ENCODE results near the gene ADORA2A. TPM values are rescaled to one million over a fixed set of nuclear protein-coding genes. Genes with fewer than 3 reads are reported as not detected.
A peak's percentile ranks its signal among the peaks of the same experiment; 100 is the strongest.

The ADORA2A gene
- total and polyA plus RNA-seq, 2 of the 8 experiments (the other 6 are each of a cell fraction or from before 2014, with no cell fraction given) = 7.1 to 20.3 TPM

- ChIA-PET POLR2A (ENCODE audit: partially characterized antibody) (interaction anchor here (0.8 kb wide), 1 partner anchor 13 kb away, joined by 3 read pairs; no protein-coding TSS in a partner anchor), CTCF (ENCODE audit: partially characterized antibody) (interaction anchor here (0.6 to 10.8 kb wide), 8 partner anchors 11 to 90 kb away, joined by 3 to 114 read pairs (median 4); no protein-coding TSS in a partner anchor)
- H3K9me3 ChIP-seq (ENCODE audit: insufficient read depth in 2 of 2, low read depth in 1 of 2, low read length in 1 of 2) = no peaks in the 10 kb centered on the region
- FAIRE-seq (no peak), DNase-seq (ENCODE audit: low read depth in 1 of 2, low spot score in 2 of 2) (no peak)
- 91% methylated on average over 9 of the region's 9 CpGs; no CpG with 5 or more reads in 1 of the 2 experiments for WGBS, 2 experiments (ENCODE audit: extremely low coverage in 1 of 2, insufficient coverage in 1 of 2, insufficient read length in 1 of 2, insufficient replicate concordance in 2 of 2, low coverage in 1 of 2, low lambda C conversion rate in 2 of 2, missing lambda C conversion rate in 1 of 2)
- H3K79me2 ChIP-seq (ENCODE audit: control insufficient read depth in 1 of 2, insufficient read depth in 2 of 2, low read length in 2 of 2) = no peaks in the 10 kb centered on the region
- no peak overlapping the region for H4K5ac ChIP-seq (ENCODE audit: insufficient read length, low read depth, low read length)
- H2BK120ac ChIP-seq (replicated peaks; ENCODE audit: low read depth, low read length) = no peak overlapping the region
- no peaks in the 10 kb centered on the region for H4K20me1 ChIP-seq (replicated peaks in 1 of 2; ENCODE audit: control insufficient read depth in 1 of 2, insufficient read depth in 2 of 2, low read length in 2 of 2)
- H2BK20ac ChIP-seq (ENCODE audit: low read length) = no peak overlapping the region
- H3K4me3 ChIP-seq (ENCODE audit: extremely low read depth in 1 of 4, insufficient read depth in 2 of 4, low read depth in 3 of 4, low read length in 4 of 4) = no peak overlapping the region
- H3K4me2 ChIP-seq (ENCODE audit: insufficient read depth in 1 of 2, low read depth in 2 of 2, low read length in 2 of 2) = no peak overlapping the region
- no peak overlapping the region for H2BK15ac ChIP-seq (ENCODE audit: low read length)
- H3K4me1 ChIP-seq (replicated peaks in 1 of 4; ENCODE audit: control insufficient read depth in 3 of 4, insufficient read depth in 4 of 4, low read length in 3 of 4) = peaks cover 4 to 7% (median 6%) of the 10 kb centered on the region in 4 experiments; a peak in 6 of 7 replicates
- H3K23ac ChIP-seq (ENCODE audit: insufficient read length) = no peak overlapping the region
- H3K56ac ChIP-seq (replicated peaks; ENCODE audit: insufficient read length, low read depth, low read length) = no peak overlapping the region
- no peak overlapping the region for H2AK5ac ChIP-seq (ENCODE audit: low read depth, low read length)
- H4K91ac ChIP-seq (replicated peaks; ENCODE audit: insufficient read length, low read length) = no peak overlapping the region
- H3K23me2 ChIP-seq (ENCODE audit: low read depth, low read length) = no peaks in the 10 kb centered on the region
- H3K18ac ChIP-seq (ENCODE audit: extremely low read depth, low read length) = no peak overlapping the region
- H4K8ac ChIP-seq (ENCODE audit: extremely low read depth, insufficient read depth, low read length) = no peak overlapping the region; the same call in 1 of the 2 replicates
- H3K27me3 ChIP-seq (replicated peaks in 1 of 4; ENCODE audit: control insufficient read depth in 3 of 4, extremely low read depth in 1 of 4, insufficient read depth in 3 of 4, low read length in 3 of 4) = no peaks in the 10 kb centered on the region; a peak in 1 of 7 replicates
- no peaks in the 10 kb centered on the region for H3K36me3 ChIP-seq (ENCODE audit: control insufficient read depth in 2 of 4, insufficient read depth in 4 of 4, low read length in 3 of 4)
- H2BK12ac ChIP-seq (ENCODE audit: low read depth, low read length) = peak overlapping the region; percentile 17; the same call in 1 of the 2 replicates
- H3K14ac ChIP-seq (ENCODE audit: insufficient read length) = no peak overlapping the region
- H3K9ac ChIP-seq (replicated peaks in 1 of 4; ENCODE audit: extremely low read depth in 1 of 4, low read depth in 3 of 4, low read length in 3 of 4) = no peak overlapping the region
- H3K27ac ChIP-seq (ENCODE audit: low read depth, low read length) = no peak overlapping the region
- H2BK5ac ChIP-seq (ENCODE audit: low read depth, low read length) = no peak overlapping the region
- no peak overlapping the region for H2AFZ ChIP-seq (ENCODE audit: low read length)
- no peak overlapping the region for H3K4ac ChIP-seq (replicated peaks; ENCODE audit: insufficient read length, low read depth, low read length)
- no peaks in the 10 kb centered on the region for H3K79me1 ChIP-seq (ENCODE audit: low read depth, low read length)
- TF ChIP-seq MAFK (IDR thresholded peaks at IDR 0.05; ENCODE audit: low read depth, low read length) (no peak), CHD1 (IDR thresholded peaks at IDR 0.05; ENCODE audit: low read depth, low read length) (no peak), RAD21 (IDR thresholded peaks at IDR 0.05 in 1 of 2, conservative IDR thresholded peaks at IDR 0.05 in 1 of 2; ENCODE audit: low read depth in 2 of 2, low read length in 2 of 2) (peak; percentile 16 to 22; a peak in 2 of 4 replicates), POLR2A (IDR thresholded peaks at IDR 0.05; ENCODE audit: control extremely low read depth in 1 of 2, low read depth in 2 of 2, low read length in 2 of 2) (no peak), CTCF (IDR thresholded peaks at IDR 0.05; ENCODE audit: control extremely low read depth in 1 of 3, insufficient read depth in 1 of 3, low read depth in 1 of 3, low read length in 3 of 3) (peak in 2 of 3 experiments; percentile 12 to 19; a peak in 3 of 4 replicates), TBP (IDR thresholded peaks at IDR 0.05; ENCODE audit: low read depth, low read length) (no peak), KDM5A (IDR thresholded peaks at IDR 0.05; ENCODE audit: low read length) (no peak), USF2 (IDR thresholded peaks at IDR 0.05; ENCODE audit: low read length) (no peak)
Observed at GRCh38 chr22:24431309-24432034, 4.1 kb downstream of the ADORA2A start.
